Measurements from ENCODE around the gene WDR45B.

Gene WDR45B

GRCh38 chr17:82574041-82574440 lies 74.2 kb downstream of the WDR45B start:
- H3K9me3 ChIP-seq (ENCODE audit: control insufficient read depth, insufficient read depth, low read length) = no peaks in the 10 kb centered on the region
- H3K27me3 ChIP-seq (ENCODE audit: control insufficient read depth, insufficient read depth, low read length) = no peaks in the 10 kb centered on the region
- H3K36me3 ChIP-seq (ENCODE audit: control insufficient read depth, insufficient read depth, low read length) = peaks cover 81% of the 10 kb centered on the region
- H3K4me1 ChIP-seq (ENCODE audit: control insufficient read depth, insufficient read depth, low read length) = no peaks in the 10 kb centered on the region
- no peak overlapping the region for H3K4me3 ChIP-seq (ENCODE audit: low read depth, low read length)
- no peak overlapping the region for H3K27ac ChIP-seq (ENCODE audit: low read depth, low read length)
- H3K9ac ChIP-seq (ENCODE audit: low read depth, low read length) = no peak overlapping the region

- Histone ChIP-seq H3K9me3 (ENCODE audit: control insufficient read depth, insufficient read depth, low read length) (no peaks in the 10 kb centered on the region), H3K36me3 (ENCODE audit: control insufficient read depth, insufficient read depth, low read length) (peaks cover 85% of the 10 kb centered on the region), H3K9ac (ENCODE audit: low read depth, low read length) (no peak overlapping the region), H3K4me3 (ENCODE audit: low read depth, low read length) (no peak overlapping the region), H3K4me1 (ENCODE audit: control insufficient read depth, insufficient read depth, low read length) (no peaks in the 10 kb centered on the region), H3K27ac (ENCODE audit: low read depth, low read length) (no peak overlapping the region), H3K27me3 (ENCODE audit: control insufficient read depth, insufficient read depth, low read length) (no peaks in the 10 kb centered on the region)
Observed at GRCh38 chr17:82571855-82572254, 76.4 kb downstream of the WDR45B start.

GRCh38 chr17:82570277-82570676 lies 78.0 kb downstream of the WDR45B start:
- Histone ChIP-seq H3K9me3 (ENCODE audit: control insufficient read depth, insufficient read depth, low read length) (no peaks in the 10 kb centered on the region), H3K4me1 (ENCODE audit: control insufficient read depth, insufficient read depth, low read length) (no peaks in the 10 kb centered on the region), H3K27ac (ENCODE audit: low read depth, low read length) (no peak overlapping the region), H3K36me3 (ENCODE audit: control insufficient read depth, insufficient read depth, low read length) (peaks cover 85% of the 10 kb centered on the region), H3K27me3 (ENCODE audit: control insufficient read depth, insufficient read depth, low read length) (no peaks in the 10 kb centered on the region), H3K9ac (ENCODE audit: low read depth, low read length) (no peak overlapping the region), H3K4me3 (ENCODE audit: low read depth, low read length) (no peak overlapping the region)

- peaks cover 84% of the 10 kb centered on the region for H3K36me3 ChIP-seq (ENCODE audit: control insufficient read depth, insufficient read depth, low read length)
- no peaks in the 10 kb centered on the region for H3K4me1 ChIP-seq (ENCODE audit: control insufficient read depth, insufficient read depth, low read length)
- no peak overlapping the region for H3K27ac ChIP-seq (ENCODE audit: low read depth, low read length)
- no peaks in the 10 kb centered on the region for H3K27me3 ChIP-seq (ENCODE audit: control insufficient read depth, insufficient read depth, low read length)
- H3K9ac ChIP-seq (ENCODE audit: low read depth, low read length) = no peak overlapping the region
- no peak overlapping the region for H3K4me3 ChIP-seq (ENCODE audit: low read depth, low read length)
- no peaks in the 10 kb centered on the region for H3K9me3 ChIP-seq (ENCODE audit: control insufficient read depth, insufficient read depth, low read length)
Observed at GRCh38 chr17:82569621-82570020, 78.6 kb downstream of the WDR45B start.

- Histone ChIP-seq H3K27me3 (ENCODE audit: control insufficient read depth, insufficient read depth, low read length) (no peaks in the 10 kb centered on the region), H3K36me3 (ENCODE audit: control insufficient read depth, insufficient read depth, low read length) (peaks cover 79% of the 10 kb centered on the region), H3K27ac (ENCODE audit: low read depth, low read length) (no peak overlapping the region), H3K9me3 (ENCODE audit: control insufficient read depth, insufficient read depth, low read length) (no peaks in the 10 kb centered on the region), H3K9ac (ENCODE audit: low read depth, low read length) (no peak overlapping the region), H3K4me3 (ENCODE audit: low read depth, low read length) (no peak overlapping the region), H3K4me1 (ENCODE audit: control insufficient read depth, insufficient read depth, low read length) (no peaks in the 10 kb centered on the region)
Observed at GRCh38 chr17:82568997-82569393, 79.2 kb downstream of the WDR45B start.

GRCh38 chr17:82567286-82567685 lies 81.0 kb downstream of the WDR45B start:
- H3K4me3 ChIP-seq (ENCODE audit: low read depth, low read length) = no peak overlapping the region
- H3K27ac ChIP-seq (ENCODE audit: low read depth, low read length) = no peak overlapping the region
- no peaks in the 10 kb centered on the region for H3K9me3 ChIP-seq (ENCODE audit: control insufficient read depth, insufficient read depth, low read length)
- H3K27me3 ChIP-seq (ENCODE audit: control insufficient read depth, insufficient read depth, low read length) = no peaks in the 10 kb centered on the region
- H3K4me1 ChIP-seq (ENCODE audit: control insufficient read depth, insufficient read depth, low read length) = no peaks in the 10 kb centered on the region
- peaks cover 62% of the 10 kb centered on the region for H3K36me3 ChIP-seq (ENCODE audit: control insufficient read depth, insufficient read depth, low read length)
- H3K9ac ChIP-seq (ENCODE audit: low read depth, low read length) = no peak overlapping the region

GRCh38 chr17:82566129-82566960 lies 81.9 kb downstream of the WDR45B start:
- Histone ChIP-seq H3K27me3 (ENCODE audit: control insufficient read depth, insufficient read depth, low read length) (no peaks in the 10 kb centered on the region), H3K9ac (ENCODE audit: low read depth, low read length) (no peak overlapping the region), H3K4me3 (ENCODE audit: low read depth, low read length) (no peak overlapping the region), H3K4me1 (ENCODE audit: control insufficient read depth, insufficient read depth, low read length) (no peaks in the 10 kb centered on the region), H3K27ac (ENCODE audit: low read depth, low read length) (no peak overlapping the region), H3K36me3 (ENCODE audit: control insufficient read depth, insufficient read depth, low read length) (peaks cover 53% of the 10 kb centered on the region), H3K9me3 (ENCODE audit: control insufficient read depth, insufficient read depth, low read length) (no peaks in the 10 kb centered on the region)

- Histone ChIP-seq H3K4me3 (ENCODE audit: low read depth, low read length) (no peak overlapping the region), H3K4me1 (ENCODE audit: control insufficient read depth, insufficient read depth, low read length) (no peaks in the 10 kb centered on the region), H3K9me3 (ENCODE audit: control insufficient read depth, insufficient read depth, low read length) (no peaks in the 10 kb centered on the region), H3K27ac (ENCODE audit: low read depth, low read length) (no peak overlapping the region), H3K36me3 (ENCODE audit: control insufficient read depth, insufficient read depth, low read length) (peaks cover 47% of the 10 kb centered on the region), H3K27me3 (ENCODE audit: control insufficient read depth, insufficient read depth, low read length) (no peaks in the 10 kb centered on the region), H3K9ac (ENCODE audit: low read depth, low read length) (no peak overlapping the region)
Observed at GRCh38 chr17:82565551-82565950, 82.7 kb downstream of the WDR45B start.
